Kidney (tissue), 14 donors: ENCODE measurements around the gene CYTH3. TPM values are rescaled to one million over a fixed set of nuclear protein-coding genes. Genes with fewer than 3 reads are reported as not detected.
"Not testable (repeated sequence)": the region's sequence is repeated elsewhere in the genome, so short reads cannot be mapped to it uniquely, and the experiment has no call there.

Source experiments
- DNase-seq, 5 donors: peaks; one replicate each; pipeline ENCODE4 v3.0.0-alpha.2; 2013 to 2020
- FAIRE-seq: peaks from 2 replicates; lab custom pipeline; 2012; peaks lifted over from hg19 to GRCh38; lab: Jason Lieb, UNC
- H3K27ac ChIP-seq, 2 donors: one replicate each; pipeline ENCODE4 v1.7.0; 2013; ENCODE audit warnings: low read depth in 2 of 2, low read length in 2 of 2, inconsistent platforms in 1 of 2
- H3K27me3 ChIP-seq: one replicate; pipeline ENCODE4 v1.7.1; 2013; ENCODE audit warnings: low read length, inconsistent platforms; ENCODE audit not compliant: control insufficient read depth, insufficient read depth
- H3K36me3 ChIP-seq, 3 donors: one replicate each; pipeline versions ENCODE4 v1.7.0 to v1.7.1; 2013; ENCODE audit warnings: low read length in 3 of 3, control low read depth in 1 of 3, inconsistent platforms in 1 of 3; ENCODE audit not compliant: insufficient read depth in 3 of 3, control insufficient read depth in 2 of 3
- H3K4me1 ChIP-seq, 3 donors: one replicate each; pipeline versions ENCODE4 v1.7.0 to v1.7.1; 2013; ENCODE audit warnings: low read length in 3 of 3, inconsistent platforms in 1 of 3, low read depth in 1 of 3; ENCODE audit not compliant: control insufficient read depth in 2 of 3, insufficient read depth in 2 of 3
- H3K4me3 ChIP-seq, 3 donors: one replicate each; pipeline versions ENCODE4 v1.7.0 to v1.8.1; 2013; ENCODE audit warnings: low read length in 3 of 3, control low read depth in 1 of 3, inconsistent platforms in 1 of 3
- H3K9ac ChIP-seq, 3 donors: one replicate each; pipeline versions ENCODE4 v1.7.0 to v1.7.1; 2013; ENCODE audit warnings: low read length in 3 of 3, control low read depth in 1 of 3, inconsistent platforms in 1 of 3
- H3K9me3 ChIP-seq, 3 donors: one replicate each; pipeline versions ENCODE4 v1.7.0 to v1.7.1; 2013; ENCODE audit warnings: low read length in 3 of 3, control low read depth in 1 of 3, inconsistent platforms in 1 of 3; ENCODE audit not compliant: control insufficient read depth in 2 of 3, insufficient read depth in 1 of 3
- intact Hi-C: fragments of 100-400 bp; cut with DNase I; formaldehyde crosslinking; loops from one replicate; pipeline ENCODE4 v1.11.1; 2022
- polyA plus RNA-seq: library from polyadenylated mRNA; stranded (reverse); fragments of 350-450 nt; fragmentation: Illumina TruSeq; extraction: RNeasy Lipid Tissue Mini Kit (QIAGEN cat#74804); gene quantifications from one replicate; pipeline ENCODE4 v1.2.3, GENCODE V29; 2014; ENCODE audit warnings: low read depth, low replicate concordance; ENCODE audit not compliant: insufficient read depth
- total RNA-seq: library from RNA; stranded (reverse); fragmentation: NEBNext Ultra II Directional; extraction: Animal tissue kit (Norgen Biotek cat#: 25700); gene quantifications from one replicate; pipeline ENCODE4 v1.2.1, GENCODE V29; 2021
- TF ChIP-seq, protein P1 (sequence below): IDR thresholded peaks from 3 replicates; pipeline ENCODE4 v1.5.1; 2012; ENCODE audit warnings: mild to moderate bottlenecking, moderate library complexity, borderline replicate concordance; ENCODE audit not compliant: insufficient read depth; ENCODE audit errors: extremely low read depth
- donor health status: control.
- donor health status: control.
- donor health status: control.
- donor health status: control.
- donor health status: control.
- donor health status: DM: yes; HTN: yes; CAD: no.
- donor health status: Normal renal cell carcinoma (clear cell type).

Gene CYTH3
- total and polyA plus RNA-seq, 2 donors from 2014 or later, result 9.1 to 18.5 TPM

- H3K27me3 ChIP-seq, result no peaks in the 10 kb centered on the region
- no peaks in the 10 kb centered on the region for H3K36me3 ChIP-seq
- no peak for DNase-seq
- TF ChIP-seq, protein P1, sequence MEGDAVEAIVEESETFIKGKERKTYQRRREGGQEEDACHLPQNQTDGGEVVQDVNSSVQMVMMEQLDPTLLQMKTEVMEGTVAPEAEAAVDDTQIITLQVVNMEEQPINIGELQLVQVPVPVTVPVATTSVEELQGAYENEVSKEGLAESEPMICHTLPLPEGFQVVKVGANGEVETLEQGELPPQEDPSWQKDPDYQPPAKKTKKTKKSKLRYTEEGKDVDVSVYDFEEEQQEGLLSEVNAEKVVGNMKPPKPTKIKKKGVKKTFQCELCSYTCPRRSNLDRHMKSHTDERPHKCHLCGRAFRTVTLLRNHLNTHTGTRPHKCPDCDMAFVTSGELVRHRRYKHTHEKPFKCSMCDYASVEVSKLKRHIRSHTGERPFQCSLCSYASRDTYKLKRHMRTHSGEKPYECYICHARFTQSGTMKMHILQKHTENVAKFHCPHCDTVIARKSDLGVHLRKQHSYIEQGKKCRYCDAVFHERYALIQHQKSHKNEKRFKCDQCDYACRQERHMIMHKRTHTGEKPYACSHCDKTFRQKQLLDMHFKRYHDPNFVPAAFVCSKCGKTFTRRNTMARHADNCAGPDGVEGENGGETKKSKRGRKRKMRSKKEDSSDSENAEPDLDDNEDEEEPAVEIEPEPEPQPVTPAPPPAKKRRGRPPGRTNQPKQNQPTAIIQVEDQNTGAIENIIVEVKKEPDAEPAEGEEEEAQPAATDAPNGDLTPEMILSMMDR, result no peak
- H3K4me3 ChIP-seq, result no peak overlapping the region
- no peaks in the 10 kb centered on the region for H3K9me3 ChIP-seq
- H3K9ac ChIP-seq, result no peak overlapping the region
- H3K4me1 ChIP-seq, result no peaks in the 10 kb centered on the region
- intact Hi-C loops, result no loop called here
- FAIRE-seq, result no peak
- no peak overlapping the region for H3K27ac ChIP-seq
Measured at GRCh38 chr7:6305330-6305729, 32.9 kb upstream of the CYTH3 start.

GRCh38 chr7:6301446-6301845 lies 29.0 kb upstream of the CYTH3 start:
- DNase-seq, H3K27ac ChIP-seq, H3K27me3 ChIP-seq, H3K9ac ChIP-seq, H3K4me1 ChIP-seq, FAIRE-seq, H3K4me3 ChIP-seq, H3K9me3 ChIP-seq, intact Hi-C loops, H3K36me3 ChIP-seq: not testable (repeated sequence)

DNA sequence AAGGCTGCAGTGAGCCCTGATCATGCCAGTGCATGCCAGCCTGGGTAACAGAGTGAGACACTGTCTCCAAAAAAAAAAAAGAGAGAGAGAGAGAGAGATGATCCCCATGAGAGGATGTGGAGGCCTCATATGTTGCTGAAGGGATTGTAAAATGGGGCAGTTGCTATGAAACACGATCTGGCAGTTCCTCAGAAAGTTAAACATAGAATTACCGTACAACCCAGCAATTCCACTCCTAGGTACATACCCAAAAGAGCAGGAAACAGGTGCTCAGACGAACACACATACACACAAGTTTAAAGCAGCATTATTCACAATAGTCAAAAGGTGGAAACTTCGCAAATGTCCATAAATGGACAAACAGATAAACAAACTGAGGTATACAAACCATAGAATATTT lies 27.4 kb upstream of the CYTH3 start:
- Histone ChIP-seq H3K27me3 (no peaks in the 10 kb centered on the region), H3K4me1 (no peaks in the 10 kb centered on the region), H3K9me3 (no peaks in the 10 kb centered on the region), H3K9ac (no peak overlapping the region), H3K4me3 (no peak overlapping the region), H3K27ac (no peak overlapping the region), H3K36me3 (no peaks in the 10 kb centered on the region)
- FAIRE-seq, result no peak
- TF ChIP-seq, protein P1, result no peak
- intact Hi-C loops, result no loop called here
- DNase-seq, result no peak

GRCh38 chr7:6294839-6295238 lies 22.4 kb upstream of the CYTH3 start:
- TF ChIP-seq, protein P1, result no peak

More at GRCh38 chr7:6294839-6295238, 22.4 kb upstream of the CYTH3 start:
- peak in 1 of 5 donors; percentile 11 for DNase-seq
- H3K4me1 ChIP-seq, result no peaks in the 10 kb centered on the region
- H3K36me3 ChIP-seq, result no peaks in the 10 kb centered on the region
- intact Hi-C loops, result no loop called here
- no peak for FAIRE-seq
- no peaks in the 10 kb centered on the region for H3K9me3 ChIP-seq
- H3K4me3 ChIP-seq, result no peak overlapping the region
- H3K27ac ChIP-seq, result no peak overlapping the region
- H3K9ac ChIP-seq, result no peak overlapping the region
- H3K27me3 ChIP-seq, result no peaks in the 10 kb centered on the region
